T-helper 22 cell (primary cell): ENCODE results near the gene PIPOX.
"Not testable (repeated sequence)": the region's sequence is repeated elsewhere in the genome, so short reads cannot be mapped to it uniquely, and the experiment has no call there.

Source experiments
- DNase-seq: peaks from one replicate; pipeline ENCODE4 v3.0.0-alpha.2; 2020; ENCODE audit warnings: low read depth

The PIPOX gene

DNA sequence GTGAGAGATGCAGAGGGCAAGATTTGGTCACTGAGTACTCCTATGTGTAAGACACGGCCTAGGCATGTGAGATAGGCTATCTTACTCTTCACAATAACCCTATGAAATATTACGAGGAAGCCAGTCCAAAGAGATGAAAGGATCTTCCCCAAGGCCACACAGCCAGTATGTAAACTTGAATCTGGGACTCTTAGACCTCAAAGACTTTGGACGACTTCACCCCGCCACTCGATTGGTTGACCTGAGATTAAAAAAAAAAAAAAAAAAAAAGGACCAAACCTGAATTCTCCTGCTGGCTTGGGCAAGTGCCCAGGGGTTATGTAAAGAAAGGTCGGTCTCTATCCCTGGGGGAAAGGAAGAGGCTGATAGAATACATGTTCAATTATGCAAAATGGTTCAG, 33.1 kb downstream of the PIPOX start:
- no peak for DNase-seq

DNA sequence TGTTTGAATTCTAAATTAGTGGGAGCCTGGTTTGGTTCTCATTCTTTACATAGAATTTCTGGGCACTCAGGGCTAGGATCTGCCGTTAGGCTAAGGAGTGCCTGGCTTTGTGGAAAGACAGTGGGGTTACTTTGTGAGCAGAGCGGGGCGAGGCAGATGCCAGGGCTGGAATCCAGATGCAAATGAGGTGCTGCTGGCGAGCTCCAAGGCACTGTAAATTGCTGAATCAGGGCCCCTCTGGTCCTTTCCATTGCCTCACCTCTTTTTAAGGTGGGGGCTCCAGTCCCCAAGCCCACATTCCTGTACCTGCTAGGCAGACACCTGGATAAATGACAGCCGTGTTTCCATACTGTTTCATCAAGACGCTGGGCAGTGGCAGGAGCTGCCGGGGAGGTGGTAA, 33.8 kb downstream of the PIPOX start:
- no peak for DNase-seq

GRCh38 chr17:29077320-29077719, 34.4 kb downstream of the PIPOX start:
- no peak for DNase-seq

DNA sequence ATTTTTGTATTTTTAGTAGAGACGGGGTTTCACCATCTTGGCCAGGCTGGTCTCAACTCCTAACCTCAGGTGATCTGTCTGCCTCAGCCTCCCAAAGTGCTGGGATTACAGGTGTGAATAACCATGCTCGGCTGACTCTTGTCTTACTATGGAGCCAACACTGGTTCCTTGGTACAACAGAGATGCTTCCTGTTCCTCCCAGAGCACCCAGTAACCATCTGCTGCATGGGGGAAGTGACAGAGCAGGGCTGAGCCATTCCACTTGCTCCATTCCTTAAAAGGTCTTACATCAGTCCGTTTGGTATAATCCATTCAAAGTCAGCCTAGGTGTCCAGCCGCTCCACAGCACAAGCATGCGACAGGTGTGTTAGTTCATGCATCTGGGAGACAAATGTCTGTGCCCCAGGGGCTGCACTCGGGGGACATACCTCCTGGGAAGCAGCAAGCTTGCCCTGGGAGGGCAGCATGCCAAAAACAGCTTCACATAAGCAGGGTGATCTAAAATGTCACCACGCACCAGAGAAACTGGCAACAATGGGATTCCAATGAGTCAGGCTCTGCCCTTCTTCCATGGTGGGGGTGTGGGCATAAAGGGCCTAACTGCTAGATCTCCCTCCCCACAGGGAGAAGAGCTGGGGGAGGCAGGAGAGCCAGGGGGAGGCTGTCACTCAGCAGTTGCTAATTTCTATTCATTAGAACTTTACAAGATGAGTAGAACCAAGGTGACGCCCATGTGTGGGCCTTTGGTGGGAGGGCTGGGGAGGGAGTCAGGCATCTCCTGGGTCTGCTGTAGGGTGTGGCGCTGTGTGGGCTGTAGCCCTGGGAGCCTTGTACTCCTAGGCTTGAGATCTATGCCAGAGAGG, 35.5 kb downstream of the PIPOX start:
- DNase-seq: no peak

DNA sequence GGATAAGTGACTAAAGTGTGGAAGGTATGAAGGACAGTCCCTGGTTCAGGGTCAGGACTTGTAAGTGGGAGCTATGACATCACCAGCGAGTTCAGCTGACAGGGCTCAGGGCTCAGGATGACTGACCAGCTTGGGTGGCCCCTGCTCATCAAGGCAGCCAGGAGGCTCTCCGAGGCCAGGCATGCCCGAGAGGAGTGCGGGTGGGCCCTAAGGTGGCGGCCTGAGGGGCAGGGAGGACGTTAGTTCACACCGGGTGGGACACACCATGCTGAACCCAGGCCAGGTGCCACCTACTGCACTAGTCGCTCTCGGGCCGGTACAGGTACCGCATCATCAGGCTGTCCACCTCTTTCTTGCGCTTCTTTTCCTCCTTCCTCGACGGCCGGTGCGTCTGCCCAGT, 36.5 kb downstream of the PIPOX start:
- no peak for DNase-seq

DNA sequence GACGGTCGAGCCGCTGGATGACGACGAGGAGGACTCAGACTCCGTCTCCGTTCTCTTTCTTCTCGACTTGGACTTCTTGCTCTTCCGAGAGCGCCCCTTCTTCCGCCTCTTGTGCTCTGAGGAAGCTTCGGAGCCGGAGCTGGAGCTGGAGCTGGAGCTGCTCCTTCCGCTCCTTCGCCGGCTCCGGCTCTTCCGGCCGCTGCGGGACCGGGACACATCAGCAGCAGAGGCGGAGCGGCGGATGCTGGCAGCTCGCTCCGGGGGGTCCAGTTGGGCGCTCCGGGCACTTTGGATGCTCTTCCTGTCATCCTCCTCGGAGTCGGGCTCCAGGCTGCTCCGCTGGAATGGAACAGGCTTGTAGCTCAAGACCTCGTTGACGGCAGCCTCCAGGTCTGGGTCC, 36.9 kb downstream of the PIPOX start:
- DNase-seq: no peak

GRCh38 chr17:29080323-29080722, 37.4 kb downstream of the PIPOX start:
- no peak for DNase-seq

- DNase-seq: no peak
Observed at GRCh38 chr17:29080965-29081364, 38.0 kb downstream of the PIPOX start.

DNA sequence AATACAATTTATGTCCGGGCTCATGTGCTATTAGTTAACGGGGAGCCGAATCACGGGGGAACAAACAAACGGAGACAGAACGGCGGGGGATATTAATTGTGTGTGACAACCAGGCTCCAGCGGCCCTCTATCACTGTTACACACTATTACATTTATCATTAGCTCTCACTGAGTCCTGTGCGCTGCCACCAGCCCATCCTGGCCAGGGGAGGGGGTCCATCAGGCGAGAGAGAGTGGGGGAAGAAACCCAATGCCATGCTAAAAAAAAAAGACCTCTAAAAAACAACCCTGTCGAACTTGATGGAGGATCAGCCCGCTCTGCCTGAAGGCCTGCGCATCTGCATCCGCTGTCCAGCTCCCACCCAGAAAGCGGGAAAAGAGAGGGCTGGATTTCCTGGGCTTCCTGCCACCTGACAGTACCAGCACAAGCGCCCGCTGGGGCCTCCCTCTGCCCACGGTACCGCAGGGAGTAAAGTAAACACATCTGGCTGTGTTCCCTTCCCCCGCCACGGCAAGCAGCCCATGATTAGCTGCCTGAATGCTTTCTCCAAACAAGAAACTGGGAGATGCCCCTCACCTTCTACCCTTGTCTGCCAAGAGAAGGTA, 41.7 kb downstream of the PIPOX start:
- no peak for DNase-seq

DNA sequence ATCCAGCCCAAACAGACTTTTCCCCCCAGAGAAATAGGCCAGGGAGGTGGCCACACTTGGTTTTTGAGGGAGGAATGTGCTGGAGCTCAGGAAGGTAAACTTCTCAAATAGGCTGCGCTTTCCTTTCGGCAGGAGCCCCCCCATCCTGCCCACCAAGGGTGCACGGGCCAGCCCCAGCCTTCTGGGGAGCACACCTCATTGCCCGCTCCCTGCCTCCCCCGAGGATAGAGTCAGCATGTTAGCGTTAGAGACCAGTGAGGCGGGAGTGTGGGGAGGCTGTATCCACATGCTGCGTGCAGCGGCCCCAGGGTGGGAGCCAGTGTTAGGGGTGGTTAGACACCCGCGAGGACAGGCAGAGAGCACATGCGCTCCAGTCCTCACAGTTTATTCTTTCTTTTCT, 42.3 kb downstream of the PIPOX start:
- no peak for DNase-seq

- no peak for DNase-seq
Observed at GRCh38 chr17:29086628-29087332, 43.8 kb downstream of the PIPOX start.

DNA sequence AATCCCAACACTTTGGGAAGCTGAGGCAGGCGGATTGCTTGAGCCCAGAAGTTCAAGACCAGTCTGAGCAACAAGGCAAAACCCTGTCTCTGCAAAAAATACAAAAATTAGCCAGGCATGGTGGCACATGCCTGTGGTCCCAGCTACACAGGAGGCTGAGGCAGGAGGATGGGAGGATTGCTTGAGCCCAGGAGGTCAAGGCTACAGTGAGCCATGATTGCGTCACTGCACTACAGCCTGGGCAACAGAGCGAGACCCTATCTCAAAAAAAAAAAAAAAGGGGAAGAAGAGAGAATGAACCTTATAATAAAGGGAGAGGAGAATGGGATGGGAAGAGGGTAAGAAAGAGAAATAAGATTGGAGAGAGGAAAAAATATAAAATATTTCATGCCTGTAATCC, 45.8 kb downstream of the PIPOX start:
- not testable (repeated sequence) for DNase-seq

- no peak for DNase-seq
Observed at GRCh38 chr17:29089601-29090044, 46.7 kb downstream of the PIPOX start.

GRCh38 chr17:29090108-29090507, 47.2 kb downstream of the PIPOX start:
- no peak for DNase-seq

DNA sequence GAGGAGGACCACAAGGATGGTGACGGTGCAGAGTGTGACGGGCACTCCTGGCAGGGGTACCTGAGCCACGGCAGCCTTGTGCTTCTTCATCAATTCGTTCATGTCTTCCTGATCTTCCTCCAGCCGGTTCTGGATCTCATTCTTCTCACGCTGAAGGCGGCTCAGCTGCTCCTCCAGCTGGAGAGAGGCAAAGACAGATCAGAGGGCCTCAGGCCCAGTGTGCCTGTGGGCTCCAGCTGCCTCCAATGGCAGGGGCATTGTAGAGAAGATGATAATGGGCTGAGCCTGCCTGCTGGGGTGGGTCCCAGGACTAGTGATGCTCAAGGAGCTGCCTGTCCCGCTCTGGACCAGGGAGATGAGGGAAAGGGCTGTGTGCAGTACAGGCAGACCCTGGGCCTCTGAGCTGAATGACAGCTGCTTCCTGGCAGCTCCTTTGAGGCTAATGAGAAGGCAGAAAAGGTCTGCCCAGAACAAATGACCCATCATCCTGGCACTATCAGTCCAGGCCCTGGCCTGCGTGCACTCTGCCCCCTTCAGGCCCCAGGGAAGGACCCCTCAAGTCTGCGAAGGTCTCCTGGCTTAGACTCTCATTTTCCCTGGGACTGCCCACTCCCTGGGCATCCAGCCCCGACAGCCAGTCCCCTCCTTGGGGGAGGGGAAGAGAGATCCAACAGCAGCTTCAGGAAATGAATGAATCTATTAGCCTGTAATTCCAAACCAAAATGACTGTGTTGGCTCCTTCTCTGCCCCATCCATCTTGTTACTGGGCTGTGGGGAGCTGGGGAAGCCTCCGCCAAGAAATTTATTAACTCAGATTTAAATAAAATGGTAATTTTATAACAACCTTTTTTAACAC, 48.0 kb downstream of the PIPOX start:
- DNase-seq: no peak

DNA sequence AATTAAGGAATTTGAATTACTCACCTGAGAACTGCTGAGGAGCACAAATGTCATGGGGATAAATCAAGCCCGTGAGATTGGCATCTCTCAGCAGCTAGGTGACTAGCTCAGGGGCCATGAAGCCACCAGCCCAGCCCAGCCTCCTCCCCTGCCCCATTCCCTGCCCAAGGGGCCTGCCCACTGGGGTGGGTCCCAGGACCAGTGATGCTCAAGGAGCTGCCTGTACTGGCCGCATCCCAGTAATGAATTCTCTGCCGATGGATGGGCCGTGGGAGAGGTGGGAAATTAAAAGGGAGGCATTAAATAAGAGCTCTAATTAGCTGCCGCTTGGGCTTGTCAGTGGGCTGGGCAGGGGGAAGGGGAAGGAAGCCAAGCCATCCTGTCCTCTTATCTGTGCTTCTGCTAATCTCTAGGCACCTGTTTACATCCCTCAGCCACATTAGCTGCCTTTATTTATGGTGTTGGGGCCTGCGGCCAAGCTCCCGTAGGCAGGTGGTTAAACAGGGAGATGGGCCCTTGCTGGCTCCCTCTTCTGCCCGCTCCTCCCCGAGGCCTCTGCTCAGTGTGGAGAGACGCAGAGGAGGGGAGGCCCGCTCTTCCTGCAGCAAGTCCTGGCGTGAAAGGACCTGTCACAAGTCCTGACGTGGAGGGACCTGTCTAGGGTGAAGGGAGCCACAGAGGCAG, 48.8 kb downstream of the PIPOX start:
- DNase-seq: no peak

DNA sequence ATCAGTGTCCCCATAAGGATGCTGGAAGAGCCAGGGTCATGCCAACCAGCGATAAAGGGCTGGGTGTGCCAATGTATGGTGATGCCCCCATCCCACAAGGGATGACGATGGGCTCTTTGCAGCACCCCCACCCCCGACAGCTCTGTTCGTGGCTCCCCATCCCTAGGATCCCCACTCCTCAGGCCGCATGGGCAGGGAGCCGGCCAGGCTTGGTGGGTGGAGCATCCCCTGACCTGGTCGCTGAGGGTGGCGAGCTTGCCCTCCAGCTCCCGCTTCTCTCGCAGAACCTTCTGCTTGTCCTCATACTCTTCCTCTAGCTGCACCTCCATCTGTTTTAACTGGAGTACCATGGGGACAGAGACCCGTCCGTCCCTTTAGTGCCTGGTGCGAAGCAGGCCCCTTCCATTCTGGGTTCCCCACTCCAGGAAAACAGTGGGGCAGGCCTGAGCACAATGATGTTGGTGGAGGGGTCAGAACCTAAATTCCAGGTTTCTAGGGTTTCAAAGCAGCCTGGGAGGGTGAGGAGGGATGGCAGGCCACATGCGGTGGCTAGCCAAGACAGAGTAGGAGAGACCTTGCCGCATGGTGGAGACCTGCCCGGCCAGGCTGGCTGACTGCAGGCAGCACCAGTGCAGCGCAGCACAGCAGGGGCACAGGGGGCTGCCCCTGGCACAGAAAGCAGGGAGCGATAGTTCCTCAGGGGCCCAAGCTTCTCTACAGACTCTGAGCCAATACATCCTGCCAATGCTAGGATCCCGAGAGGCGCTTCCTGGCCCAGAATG, 50.3 kb downstream of the PIPOX start:
- DNase-seq: no peak

DNA sequence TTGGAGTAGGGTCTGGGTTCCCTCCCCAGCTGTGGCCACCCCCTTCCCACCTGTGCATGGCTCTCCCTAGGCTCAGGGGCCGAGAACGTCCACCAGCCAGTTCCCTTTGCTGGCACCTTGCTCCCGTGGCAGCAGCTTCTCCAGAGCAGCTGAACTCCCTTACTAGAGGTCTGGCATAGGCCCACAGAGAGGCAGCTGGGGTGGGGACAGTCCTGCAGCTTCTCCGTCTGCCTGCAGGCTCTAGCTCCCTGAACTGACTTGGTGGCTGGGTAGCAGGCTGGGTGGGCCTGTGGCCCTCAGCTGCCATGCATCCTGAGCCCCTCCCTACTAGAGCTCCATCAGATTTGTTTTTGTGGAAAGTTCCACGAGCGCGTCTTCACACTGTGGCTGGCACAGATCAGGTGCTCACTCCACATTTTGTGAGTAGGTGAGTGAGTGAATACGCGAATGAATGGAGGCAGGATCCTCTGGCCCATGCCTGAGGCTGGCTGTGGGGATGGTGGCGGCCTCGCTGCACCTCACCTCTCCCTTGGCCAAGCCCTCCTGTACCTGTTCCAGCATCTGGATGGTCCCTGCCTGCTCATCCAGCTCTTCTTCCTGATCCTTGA, 51.3 kb downstream of the PIPOX start:
- DNase-seq: no peak

GRCh38 chr17:29095439-29095838, 52.5 kb downstream of the PIPOX start:
- no peak for DNase-seq

- no peak for DNase-seq
Observed at GRCh38 chr17:29096094-29096493, 53.2 kb downstream of the PIPOX start.
